HG02884 (cell line): ENCODE results near the gene PTPN2.

Experiments
- ATAC-seq: cut with Tn5 transposase; IDR thresholded peaks from one replicate; pipeline ENCODE4 v1.9.1; 2021; ENCODE audit warnings: mild to moderate bottlenecking, moderate library complexity; ENCODE audit not compliant: unreplicated experiment

The PTPN2 gene

DNA sequence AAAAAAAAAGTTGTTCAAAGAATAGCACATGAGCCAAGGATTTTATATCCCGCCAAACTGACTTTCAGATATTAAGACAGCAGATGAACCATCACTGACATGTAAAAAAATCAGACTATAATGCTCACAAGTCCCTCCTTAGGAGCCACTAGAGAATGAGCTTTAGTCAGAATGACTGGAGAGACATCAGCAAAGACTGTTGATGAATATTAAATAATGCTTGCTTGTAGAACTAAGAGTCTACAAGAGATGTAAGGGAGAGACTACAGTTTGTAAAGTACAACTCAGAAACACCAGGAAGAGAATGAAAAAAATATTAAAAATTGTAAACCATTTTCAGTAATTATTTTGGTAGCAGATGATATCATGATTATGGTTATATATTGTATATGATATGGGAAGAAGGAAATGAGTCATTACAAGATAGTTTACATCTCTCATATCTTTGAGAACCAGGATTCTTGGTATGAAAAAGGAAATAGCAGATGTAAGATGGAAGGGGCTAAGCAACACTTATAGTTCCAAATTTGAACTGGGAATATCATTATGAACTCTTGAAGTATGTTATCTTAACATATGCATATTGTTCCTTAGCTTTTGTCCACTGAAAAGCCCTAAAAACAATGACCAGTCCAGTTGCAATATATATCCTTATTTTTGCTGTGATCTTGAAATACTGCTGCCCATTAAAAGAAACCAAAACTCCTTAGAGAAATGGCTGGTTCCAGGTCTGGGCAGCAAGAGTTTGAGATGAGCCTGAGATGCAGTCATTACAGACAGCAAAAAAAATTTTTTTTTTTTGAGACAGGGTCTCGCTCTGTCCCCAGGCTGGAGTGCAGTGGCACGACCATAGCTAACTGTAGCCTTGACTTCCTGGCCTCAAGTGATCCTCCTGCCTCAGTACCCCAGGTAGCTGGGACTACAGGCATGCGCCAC is 55.7 kb downstream of the PTPN2 start:
- ATAC-seq = no peak

DNA sequence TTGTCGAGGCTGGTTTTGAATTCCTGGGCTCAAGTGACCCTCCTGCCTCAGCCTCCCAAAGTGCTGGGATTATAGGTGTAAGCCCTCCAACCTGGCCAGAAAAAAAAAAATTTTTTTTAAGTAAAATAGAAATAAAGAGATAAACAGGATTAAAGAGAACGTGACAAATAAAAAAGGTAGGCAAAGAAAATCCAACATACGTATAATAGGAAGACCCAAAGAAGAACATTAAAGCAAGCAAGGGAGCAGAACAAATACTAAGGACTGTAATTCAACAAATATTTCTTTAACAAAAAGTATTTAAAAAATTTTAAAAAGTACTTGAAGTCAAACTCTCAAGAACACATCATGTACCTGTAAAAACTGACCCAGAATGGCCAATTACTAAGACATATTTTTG is 56.4 kb downstream of the PTPN2 start:
- no peak for ATAC-seq

DNA sequence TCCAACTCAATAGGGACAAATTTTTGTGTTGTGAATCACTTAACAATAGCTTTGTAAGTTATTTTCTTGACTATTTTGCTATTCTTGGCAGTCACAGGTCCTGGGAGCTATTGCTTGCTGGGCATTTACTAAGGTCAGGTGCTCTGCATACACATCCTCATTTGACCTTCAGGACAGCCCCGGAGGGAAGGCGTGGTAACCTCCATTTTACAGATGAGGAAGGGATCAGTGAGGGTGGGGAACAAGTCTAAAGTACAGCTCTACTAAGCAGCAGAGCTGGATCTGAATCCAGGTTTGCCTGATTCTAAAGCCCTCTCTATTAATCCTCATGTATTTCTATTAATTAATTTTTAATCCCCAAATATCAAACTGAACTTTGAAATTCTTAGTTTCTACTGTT is 58.8 kb downstream of the PTPN2 start:
- no peak for ATAC-seq

DNA sequence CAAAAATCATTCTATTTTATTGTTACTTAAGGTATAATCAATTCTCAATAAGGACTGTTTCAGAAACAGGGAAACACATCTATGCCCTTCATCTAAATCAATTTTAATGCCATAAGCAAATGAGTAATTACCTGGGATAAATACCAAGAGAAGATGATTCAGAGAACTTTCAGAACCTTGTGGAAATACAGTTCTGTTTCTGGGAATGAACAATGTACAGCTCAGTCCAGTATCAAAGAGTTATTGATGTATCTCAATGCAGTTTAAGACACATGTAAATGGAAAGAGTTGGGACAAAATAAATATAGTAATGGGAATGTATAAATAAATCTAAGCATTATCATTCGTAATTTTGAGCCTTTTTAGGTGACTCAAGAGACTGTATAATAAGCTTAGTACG is 60.1 kb downstream of the PTPN2 start:
- ATAC-seq = no peak

DNA sequence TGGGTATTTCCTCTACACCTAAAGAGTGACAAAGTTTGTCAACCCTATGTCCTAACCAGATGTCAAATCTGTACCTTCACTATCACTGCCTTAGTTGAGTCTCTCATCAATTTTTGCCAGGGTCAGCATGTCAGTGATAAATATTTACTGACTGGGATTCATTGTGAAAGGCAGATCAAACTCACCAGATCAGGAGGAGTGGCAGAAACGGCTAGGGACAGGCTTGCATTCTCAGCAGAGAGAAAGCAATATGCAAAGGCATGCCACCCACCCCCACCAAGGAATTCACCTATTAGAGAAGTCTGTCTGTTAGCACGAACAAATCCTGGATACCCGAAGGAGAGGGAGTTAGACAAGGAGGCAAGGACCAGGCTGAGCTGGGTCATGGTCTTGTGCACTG is 62.6 kb downstream of the PTPN2 start:
- ATAC-seq = no peak

DNA sequence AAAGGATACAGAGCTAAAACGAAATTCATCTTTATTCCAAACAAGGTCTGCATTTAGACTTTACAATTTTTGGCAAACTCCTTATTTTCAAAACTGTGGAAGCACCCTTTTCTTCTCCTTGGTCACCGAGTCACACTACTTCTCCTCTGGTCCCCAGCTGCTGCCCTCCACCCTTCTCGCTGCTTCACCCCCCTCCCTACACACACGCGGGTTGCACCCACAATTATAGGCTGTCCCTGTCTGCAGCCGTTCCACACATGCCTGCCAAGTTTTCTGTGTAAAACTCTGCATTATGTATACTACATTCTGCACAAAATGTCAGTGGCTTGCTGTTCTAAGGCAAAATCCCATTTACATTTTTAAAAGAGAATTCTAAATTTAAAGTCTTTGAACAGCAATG is 63.5 kb downstream of the PTPN2 start:
- ATAC-seq = no peak

DNA sequence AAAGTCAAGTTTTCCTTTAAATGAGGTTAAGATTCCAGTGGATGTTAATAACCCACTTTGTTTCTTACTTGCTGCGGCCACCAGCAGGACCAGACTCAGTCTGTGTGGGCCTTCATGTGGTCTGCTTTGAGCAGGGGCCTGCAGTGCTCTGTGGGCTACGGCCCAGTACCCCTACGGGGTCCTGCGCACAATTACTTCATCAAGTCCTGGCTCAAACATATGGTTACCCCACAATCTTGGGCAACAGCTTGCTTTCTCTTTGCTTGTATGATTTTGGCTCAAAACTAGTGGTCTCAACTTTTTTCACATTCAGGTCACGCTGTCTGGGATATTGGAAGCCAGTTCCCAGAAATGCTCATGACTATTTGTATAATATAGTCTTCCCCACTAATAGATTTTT is 64.2 kb downstream of the PTPN2 start:
- no peak for ATAC-seq

DNA sequence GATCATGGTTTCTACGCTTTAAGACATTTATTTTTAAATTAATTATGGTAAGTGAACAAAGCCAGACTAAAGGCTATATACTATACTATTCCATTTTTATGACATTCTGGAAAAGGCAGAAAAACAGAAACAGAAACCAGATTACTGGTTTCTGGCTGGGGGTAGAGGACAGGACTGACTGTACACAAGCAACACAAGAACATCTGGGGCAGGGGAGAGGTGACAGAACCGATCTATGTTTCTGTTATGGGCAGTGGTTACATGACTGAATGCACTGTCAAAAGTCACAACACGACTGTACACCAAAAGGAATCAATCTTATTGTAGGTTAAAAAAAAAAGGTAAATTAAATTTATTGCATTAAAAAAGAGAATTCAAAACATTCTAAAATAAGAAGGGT is 64.7 kb downstream of the PTPN2 start:
- peak; percentile 93 for ATAC-seq

DNA sequence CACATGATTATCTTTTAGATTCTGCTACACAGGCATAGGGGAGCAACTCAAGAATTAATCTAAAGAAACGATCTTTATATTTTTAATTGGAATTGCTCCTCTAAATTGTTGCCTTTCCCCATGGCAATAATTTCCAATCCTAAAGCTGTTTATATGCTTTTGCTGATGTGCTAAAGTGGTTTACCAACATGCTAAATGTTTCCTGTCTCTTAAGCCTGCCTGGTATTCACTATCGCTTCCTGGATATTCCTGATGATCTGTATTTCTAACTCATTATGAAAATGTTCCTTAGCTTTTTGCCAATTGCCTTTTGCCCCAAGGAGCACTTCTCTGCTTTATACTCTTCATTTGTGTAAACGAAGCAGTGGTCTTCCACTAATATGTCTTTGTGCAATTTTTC is 65.8 kb downstream of the PTPN2 start:
- ATAC-seq = no peak

DNA sequence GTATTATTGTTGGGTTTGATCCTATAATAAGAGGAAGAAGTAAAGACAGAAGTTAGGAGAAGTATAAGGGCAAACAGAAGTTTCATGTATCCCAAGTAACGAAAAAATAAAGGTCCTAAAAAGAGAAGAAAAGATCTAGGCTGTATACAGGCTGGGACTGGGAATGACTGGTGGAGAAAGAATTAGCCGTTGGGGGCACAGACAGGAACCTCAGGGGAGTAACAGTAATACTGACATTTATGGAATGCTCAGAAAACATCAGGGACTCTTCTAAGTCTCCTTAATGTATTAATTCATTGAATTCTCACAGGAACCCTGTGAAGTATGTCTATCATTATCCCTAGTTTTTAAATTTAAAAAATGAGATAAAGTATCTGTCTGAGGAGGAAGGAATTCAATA is 67.6 kb downstream of the PTPN2 start:
- no peak for ATAC-seq

DNA sequence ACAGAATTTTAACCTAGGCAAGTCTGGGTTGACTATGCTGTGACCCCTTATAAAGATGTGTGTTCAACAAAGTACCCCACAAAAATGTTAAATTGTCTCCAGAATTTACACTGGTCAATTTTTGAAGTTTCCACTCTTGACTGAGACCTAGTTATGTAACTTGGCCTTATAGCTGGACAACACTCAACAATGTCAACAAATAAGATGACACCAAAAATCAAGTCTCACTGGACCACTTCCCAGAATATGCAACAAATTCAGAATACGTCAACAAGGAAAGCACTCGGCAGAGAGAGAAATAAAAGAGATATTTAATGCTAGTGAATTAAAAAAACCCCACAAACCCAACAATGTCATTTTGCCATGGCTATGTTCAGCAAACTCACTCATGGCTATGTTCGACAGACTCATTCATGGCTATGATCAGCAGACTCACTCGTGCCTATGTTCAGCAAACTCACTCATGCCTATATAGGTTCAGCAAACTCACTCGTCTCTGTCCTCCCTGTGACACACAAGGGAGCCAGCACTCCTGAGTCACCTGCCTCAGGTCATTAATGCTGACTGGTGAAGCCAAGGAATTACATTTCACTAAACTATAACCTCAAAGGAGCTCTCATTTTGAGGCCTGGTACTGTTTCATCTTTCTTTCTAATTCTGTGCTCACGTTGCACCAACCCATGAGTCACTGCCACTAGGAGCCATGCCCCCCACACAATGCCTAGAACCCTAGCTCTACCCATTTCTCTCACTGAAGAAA is 72.7 kb downstream of the PTPN2 start:
- ATAC-seq = no peak

DNA sequence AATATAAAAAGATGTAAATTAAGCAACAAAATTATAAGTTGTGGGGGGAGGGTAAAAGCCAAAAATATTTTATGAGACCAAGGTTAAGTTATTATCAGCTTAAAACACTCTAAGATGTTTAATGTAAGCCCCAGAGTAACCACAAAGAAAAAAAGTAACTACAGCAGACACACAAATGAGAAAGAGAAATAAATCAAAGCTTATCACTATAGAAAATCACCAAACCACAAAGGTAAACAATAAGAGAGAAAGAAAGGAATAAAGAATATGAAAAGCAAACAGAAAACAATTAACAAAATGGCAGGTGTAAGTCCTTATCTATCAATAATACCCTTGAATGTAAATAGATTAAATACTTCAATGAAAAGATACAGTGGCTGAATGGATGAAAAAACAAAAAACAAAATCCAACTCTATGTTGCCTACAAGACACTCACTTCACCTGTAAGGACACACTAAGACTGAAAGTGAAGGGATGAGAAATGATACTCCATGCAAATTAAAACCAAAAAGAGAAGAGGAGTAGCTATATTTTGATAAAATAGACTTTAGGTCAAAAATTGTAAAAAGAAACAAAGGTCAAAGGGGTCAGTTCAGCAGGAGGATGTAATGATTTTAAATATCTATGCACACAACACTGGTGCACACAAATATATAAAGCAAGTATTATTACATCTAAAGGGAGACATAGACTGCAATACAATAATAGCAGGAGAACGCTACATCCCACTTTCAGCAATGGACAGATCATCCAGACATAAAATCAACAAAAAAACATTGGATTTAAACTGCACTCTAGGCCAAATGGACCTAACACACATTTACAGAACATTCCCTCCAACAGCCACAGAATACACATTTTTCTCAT is 80.7 kb downstream of the PTPN2 start:
- ATAC-seq = no peak

DNA sequence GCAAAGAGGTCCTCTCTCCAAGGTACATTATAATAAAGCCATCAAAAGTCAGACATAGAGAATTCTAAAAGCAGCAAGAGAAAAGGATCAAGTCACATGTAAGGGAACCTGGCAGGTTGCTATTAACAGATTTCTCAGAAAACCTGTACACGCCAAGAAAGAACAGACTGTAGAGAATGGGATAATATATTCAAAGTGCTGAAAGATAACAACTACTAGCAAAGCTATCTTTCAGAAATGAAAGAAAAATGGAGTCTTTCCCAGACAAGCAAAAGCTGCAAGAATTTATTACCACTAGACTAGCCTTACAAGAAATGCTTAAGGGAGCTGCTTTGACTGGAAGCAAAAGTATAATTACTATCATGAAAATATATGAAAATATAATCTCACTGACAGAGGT is 81.5 kb downstream of the PTPN2 start:
- no peak for ATAC-seq

DNA sequence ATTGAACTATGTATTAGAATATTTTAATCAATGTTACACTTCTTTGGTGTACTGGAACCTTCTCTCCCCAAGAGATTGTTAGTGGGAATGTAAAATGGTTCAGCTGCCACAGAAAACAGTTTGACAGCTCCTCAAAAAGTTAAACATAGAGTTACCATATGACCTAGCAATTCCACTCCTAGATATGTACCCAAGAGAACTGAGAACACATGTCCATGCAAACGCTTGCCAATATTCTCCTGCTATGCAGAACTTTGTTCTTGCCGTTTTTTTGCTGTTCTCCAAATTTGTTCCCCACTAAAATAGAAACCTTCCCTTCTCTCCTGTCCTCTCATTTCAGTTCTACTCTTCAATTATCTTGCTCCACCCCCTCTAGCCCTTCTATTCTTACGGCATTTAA is 87.6 kb downstream of the PTPN2 start:
- no peak for ATAC-seq

DNA sequence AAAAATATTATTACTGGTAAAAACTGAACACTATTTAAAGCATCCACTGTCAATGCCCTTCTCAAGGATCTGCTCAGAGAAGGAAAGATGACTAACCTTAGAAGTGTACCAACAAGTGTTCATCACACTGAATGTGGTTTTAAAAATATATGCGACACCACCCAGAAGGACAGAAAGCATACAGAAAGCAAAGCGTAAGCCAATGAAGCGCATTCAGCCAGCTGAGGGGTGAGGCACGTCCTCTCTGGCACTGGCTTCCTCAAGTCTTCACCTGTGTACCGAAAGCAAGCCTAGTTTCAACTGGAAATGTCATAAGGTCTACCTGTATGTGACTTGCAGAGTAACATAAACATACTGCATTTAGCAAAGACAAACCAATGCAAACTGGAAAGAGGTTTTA is 92.4 kb downstream of the PTPN2 start:
- ATAC-seq = no peak

DNA sequence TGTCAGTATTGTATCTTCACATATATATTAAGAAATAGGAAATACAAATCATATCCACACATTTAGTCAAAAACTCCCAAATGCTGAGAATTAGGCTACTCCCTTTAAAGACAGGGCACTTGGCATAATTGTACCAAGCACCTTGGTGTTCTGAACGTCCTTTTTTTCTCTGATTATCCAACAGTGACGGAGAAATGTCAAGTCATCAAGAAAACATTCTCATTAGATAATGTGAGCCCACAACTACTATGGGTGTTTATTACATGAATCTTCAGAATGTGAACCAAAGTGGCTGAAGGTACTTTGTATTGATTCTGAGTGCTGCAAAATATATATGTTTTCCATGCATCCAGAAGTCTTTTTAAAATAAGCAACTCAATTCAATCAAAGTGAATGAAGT is 97.4 kb downstream of the PTPN2 start:
- ATAC-seq = no peak

DNA sequence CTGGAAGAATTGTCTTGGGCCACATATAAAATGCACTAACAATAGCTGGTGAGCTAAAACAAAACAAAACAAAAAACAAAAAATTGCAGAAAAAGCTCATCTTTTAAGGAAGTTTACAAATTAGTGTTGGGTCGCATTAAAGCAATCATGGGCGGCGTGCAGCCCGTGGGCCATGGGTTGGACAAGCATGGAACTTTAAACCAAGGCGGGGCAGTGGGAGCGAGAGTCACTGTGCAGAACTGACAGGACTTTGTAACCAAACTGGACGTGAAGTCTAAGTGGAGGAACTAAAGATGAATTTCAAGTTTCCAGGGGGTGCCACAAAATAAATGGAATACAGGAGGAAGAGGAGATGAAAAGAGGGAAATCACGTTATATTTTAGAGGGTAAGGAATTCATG is 100.5 kb downstream of the PTPN2 start:
- no peak for ATAC-seq

DNA sequence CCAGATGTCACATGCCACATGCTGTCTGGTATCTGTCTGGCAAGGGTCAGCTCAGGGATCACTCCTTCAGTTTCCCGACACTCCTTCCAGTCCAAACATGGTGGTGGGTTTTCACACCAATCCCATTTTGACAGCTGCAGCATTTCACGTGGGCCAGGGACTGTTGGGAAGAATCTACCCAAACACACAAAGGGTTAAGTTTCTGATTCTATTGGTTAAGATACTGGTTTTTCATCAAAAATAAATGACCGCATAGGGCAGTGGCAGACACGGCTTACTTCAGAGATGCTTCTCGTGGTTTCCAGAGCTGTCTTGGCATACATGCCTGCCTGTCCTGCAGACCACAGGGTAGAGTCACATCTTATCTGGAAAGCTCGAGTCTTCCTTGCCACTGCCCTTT is 101.5 kb downstream of the PTPN2 start:
- ATAC-seq = no peak

DNA sequence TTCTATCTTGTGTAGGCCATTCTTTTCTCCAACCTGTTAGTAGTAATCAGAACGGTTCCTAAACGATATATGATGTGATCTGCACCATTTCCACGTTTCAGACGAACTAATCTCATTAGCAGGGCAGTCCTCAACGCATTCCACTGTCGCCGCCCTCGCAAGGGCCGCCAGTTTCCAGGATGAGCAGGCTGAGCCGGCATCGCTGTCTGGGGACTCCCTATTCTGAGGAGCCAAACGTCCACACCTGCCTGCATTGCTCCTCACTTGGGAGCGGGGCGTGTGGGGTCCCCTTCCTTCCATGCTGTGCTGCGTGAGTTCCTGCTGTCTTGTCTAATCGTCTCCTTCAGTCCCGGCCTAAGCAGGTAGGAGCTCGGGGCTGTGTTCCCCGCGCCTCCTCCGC is 104.6 kb downstream of the PTPN2 start:
- ATAC-seq = no peak

DNA sequence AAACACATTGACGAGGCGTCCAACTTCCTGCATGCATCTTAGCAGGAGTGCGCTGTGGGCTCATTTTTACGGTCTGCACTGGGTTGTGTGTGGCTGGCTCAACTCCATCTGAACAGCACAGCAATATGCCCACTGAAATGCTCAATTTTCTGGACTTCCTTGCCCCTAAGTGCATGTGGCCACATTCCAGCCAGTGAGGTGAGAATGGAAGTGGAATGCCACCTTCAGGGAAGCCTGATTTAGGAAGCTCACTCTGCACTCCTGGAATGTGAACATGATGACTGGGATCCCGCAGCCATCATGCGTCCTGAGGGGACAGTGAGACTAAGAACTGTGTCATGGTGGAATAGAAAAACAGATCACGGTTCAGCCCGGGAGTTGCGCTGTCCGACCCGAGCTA is 105.0 kb downstream of the PTPN2 start:
- ATAC-seq = no peak

DNA sequence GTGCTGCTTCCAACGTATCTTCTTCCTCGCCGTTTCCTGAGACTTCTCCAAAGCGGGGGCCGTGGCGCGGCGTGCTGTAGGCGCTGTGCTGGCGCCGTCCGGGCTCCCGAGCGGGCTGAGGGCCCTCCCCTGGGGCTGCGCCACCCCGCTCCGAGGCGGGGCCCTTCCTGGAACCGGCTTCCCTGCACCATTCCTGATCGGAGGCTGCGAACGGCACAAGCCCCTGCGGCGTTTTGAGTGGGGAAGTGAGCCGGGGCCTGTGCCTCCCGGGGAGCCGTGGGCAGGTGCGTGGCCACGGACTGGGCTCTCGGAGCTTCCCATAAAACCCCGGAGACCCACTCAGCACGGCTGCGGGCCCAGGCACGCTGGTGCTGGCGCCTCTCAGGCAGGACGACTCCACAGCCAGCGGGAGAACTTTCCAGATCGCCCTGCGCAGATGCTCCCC is 106.5 kb downstream of the PTPN2 start:
- no peak for ATAC-seq
